Tongue (tissue), 2 donors: Measurements from ENCODE around the gene TNC. TPM values are rescaled to one million over a fixed set of nuclear protein-coding genes. Genes with fewer than 3 reads are reported as not detected.

Source experiments
- DNase-seq: peaks from one replicate; pipeline ENCODE4 v3.0.0-alpha.2; 2015
- total RNA-seq: library from RNA; depleted of rRNA; stranded (reverse); fragments of >200 nt; gene quantifications from one replicate; pipeline ENCODE4 v1.2.3, GENCODE V29; 2014

The TNC gene
- total RNA-seq, 1 donor from 2014 or later = 266 TPM

DNA sequence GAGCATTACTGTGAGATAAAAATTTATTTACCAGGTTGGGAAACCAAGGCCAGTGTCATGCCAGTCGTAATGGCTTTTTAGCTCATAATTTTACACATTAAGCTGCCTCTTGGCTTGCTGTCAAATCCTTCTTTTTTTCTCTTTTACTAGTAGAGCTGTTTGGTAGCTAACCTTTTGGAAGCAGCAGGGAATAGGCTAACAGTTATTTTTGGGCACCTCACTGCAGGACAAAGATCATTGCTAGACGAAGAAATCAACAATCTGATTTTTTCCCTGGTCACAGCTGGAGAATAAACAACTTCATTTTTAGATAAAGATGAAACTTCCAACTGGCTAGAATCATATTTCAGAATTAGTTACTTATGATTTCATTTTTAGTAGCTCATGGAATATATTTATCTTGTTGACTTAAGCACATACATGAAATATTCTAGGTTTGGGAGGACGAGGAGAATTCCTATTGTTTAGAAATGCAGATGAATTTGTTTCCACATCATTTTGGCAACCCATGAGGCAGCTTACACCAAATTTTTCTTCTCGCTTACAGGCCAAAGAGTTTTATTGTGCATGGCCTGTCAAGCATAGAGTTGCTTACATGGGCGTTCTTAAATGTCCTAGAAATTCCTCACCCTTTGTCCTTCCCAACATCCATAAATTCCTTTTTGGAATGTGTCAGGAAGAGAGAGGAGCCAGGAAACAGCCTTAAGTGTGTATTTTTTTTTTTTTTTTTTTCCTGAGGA is 19.6 kb downstream of the TNC start:
- DNase-seq = peak; percentile 45

DNA sequence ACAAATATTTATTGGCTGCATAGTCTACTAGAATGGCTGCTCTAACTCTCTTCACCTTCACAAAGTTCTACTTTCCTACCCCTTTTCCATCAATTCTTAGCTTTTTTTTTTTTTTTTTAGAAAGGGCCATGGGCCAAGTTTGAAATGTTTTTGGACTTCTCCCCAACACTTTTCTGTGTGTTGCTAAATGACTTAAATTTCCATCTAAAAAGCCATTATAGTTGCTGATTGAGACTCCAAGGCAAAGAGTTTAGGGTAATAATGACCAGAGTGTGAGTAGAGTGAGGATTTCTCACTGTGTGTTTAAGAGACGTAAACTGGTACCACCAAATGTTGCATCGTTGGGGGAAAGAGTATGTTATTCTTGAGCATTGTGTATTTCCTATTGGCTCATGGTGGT is 24.4 kb downstream of the TNC start:
- DNase-seq = peak; percentile 30

DNA sequence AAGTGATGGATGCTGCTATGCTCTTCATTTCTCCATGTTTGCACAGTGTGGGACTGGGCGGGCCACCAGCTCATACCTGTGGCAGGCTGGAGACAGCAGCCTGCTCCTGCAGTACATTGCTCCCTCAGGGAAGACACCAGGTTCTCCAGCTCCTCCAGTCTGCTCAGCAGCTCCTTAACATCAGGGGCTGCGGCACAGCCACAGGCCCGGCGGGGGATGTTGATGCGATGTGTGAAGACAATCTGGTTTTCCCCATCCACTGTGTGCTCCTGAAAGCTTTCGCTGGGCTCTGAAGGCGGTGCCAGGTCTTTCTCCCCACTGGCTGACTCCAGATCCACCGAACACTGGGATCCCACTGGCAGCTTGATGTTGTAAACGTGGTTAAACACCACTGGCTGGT is 27.5 kb downstream of the TNC start:
- no peak for DNase-seq

DNA sequence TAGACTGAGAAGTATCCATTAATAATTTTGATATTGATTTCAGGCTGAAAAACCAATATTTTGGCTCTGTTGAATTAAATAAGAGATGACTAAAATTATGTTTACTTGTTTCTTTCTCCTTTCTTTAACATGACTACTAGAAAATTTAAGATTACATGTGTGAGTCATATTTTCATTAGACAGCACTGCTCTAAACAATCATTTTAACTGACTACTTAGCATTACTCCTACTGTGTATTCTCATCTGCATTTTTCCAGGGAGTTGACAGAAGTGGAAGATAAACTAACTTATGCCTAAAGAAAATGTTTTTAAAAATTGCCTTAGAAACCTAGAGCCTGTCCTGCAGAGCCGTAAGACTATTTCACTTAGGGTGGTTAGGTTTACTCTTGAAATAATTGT is 29.1 kb downstream of the TNC start:
- DNase-seq = no peak

DNA sequence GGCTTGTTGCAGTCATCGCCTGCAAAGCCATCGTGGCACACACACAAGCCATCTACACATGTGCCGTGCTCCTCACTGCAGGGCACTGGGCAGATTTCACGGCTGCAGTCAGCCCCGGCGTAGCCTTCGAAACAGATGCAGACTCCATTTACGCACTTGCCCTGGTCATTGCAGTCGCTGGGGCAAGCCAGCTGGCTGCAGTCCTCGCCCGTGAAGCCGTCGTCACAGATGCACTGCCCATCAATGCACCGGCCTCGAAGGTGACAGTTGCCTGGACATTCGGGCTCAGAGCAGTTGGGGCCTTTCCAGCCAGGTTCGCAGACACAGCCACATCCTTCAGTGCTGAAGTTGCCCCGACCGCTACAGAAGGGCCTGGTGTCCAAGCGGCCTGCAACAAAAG is 31.1 kb downstream of the TNC start:
- no peak for DNase-seq

DNA sequence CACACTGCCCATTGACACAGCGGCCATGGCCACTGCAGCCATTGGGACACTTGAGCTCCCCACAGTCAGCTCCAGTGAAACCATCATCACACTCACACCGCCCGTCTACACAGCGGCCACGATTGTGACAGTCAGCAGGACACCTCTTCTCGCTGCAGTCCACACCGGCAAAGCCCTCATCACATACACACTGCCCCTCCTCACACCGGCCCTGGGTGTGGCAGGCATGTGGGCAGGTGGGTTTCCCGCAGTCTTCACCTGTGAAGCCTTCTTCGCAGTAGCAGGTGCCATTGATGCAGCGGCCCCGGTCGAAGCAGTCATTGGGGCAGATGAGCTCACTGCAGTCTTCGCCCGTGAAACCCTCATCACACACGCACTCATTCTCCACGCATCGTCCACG is 31.5 kb downstream of the TNC start:
- DNase-seq = no peak

DNA sequence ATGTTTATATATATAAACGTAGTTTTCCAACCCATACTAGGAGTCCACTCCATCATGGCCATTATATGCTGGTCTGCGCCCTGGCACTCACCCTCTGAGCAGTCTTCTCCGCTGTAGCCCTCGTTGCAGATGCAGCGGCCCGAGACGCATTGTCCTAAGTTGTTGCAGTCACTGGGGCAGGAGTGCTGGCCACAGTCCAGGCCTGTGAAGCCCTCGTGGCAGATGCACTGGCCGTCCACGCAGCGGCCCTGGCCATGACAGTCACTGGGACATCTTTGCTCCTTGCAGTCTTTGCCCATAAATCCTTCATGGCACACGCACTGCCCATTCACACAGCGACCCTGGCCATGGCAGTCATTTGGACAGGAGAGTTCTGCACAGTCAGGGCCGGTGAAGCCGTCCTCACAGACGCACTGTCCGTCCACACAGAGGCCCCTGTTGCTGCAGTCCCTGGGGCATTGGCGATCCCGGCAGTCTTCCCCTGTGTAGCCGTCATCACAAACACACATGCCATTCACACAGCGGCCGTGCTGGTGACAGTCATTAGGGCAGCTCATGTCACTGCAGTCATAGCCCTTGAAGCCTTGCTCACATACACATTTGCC is 32.1 kb downstream of the TNC start:
- no peak for DNase-seq

DNA sequence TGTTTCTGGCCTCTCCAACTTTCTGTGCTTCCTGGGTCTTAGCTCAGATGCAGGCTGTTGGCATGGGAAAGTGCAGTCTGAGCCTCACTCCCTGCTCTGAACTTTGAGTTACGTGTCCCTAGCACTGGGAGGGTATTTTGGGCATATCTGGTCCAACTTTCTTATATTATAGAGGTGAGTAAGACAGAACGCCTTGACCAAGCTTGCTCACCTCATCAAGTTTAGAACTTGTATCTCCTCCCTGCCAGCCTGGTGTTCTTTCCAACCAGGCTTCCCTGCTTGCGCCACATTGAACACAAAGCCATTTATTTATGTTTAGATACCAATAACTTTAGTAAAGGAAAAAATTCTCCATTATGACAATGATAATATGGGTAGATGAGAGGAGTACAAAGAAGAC is 33.2 kb downstream of the TNC start:
- no peak for DNase-seq

DNA sequence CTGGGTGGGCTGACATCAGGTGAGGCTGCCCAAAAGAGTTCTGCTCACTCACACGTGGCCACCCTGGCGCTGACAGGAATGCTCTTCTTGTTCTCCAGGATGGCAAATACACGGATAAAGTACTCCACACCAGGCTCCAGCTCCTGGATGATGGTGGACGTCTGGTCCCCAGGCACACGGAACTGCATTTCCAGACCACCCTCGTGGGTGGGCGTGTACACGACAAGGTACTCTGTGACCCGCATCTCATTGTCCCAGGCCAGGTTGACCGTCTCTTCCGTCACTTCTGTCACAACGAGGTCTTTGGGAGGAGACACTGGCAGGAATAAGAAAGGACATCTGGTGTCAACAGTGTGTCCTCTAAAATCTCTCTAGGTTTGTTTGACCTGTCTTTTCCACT is 33.8 kb downstream of the TNC start:
- DNase-seq = no peak

DNA sequence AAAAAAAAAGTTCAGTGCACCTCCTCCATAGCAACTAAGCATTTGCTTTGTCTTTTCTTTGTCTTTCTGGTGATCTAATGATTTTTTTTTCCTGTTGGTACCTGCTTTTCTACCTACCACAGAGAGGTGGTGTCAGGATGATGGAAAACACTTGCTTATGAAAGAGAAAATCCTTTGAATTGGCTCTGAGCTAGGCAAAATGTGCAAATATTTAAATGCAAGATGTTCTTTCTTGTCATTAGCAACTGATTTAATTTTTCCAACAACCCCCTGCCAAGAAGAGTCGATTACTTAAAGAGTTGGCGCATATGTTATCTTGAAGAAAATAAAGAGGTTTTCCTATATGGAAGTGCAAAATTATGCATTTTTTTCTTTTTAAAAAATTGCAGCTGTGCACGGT is 37.7 kb downstream of the TNC start:
- peak; percentile 60 for DNase-seq

DNA sequence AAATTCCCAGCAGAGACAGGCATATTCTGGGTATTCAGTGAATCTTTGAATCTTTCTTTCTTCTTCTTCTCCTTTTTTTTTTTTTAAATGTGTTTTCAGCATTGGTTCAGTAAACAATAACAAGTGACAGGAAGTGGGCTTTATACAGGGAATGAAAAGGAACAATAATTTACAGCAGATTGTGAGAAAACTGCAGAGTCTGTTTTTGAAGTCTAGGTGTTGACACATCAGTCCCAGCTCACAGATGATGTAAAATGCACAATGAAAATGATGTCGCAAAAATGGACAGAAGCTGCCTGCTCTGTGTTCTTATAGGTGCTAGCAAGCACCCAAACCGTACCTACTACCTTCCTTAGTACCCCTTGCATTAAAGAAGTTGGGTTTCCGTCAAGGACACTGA is 38.8 kb downstream of the TNC start:
- no peak for DNase-seq

DNA sequence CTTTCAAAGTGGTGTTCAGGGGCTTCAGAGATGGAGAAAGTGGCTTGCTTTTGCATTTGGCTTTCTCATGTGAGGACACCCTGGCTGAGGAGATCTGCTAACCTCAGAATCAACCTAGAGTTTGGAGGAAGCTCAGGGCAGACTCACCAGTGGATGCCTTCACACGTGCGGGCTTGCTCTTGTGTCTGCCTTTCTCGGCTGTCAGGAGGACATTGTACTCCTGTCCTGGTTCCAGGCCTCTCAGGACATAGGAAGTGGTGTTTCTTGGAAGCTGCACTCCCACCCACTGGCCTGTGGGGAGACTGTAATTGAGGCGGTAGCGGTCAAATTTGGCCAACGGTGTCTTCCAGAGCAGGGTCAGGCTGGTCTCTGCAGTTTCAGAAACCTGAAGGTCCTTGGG is 44.5 kb downstream of the TNC start:
- DNase-seq = no peak

DNA sequence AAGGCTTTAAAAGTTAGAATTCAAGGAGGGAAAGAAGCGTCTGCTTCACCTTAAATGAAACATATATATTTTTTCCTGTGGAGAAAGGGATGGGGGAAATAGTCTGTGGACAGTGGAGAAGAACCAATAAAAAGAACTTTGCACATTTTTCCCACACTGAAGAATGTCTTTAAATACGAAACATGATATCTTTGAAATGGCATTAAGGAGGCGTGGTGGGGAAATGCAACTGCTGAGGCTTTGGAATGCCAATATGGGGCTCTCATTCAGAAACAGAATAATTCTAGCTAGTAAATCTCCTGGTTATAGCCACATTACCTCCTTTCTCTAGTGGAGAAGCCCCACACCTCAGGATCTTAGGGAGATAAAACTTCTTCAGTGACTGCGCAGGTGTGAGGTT is 46.8 kb downstream of the TNC start:
- peak; percentile 26 for DNase-seq

DNA sequence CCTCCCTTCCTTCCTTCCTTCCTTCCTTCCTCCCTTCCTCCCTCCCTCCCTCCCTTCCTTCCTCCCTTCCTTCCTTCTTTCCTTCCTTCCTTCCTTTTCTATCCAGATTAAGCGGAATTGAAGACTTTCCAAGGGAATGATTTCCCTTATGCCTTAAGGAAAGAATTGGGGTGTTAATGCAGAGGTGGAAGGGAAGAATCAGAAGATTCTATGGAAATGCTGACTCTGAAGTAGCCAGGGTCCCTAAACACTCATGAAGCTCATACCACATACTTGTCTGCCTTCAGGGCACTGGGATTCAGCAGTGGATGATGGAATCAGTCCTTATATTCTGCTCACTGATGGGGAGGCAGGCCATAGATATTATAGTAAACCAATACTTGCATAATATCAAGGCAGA is 48.2 kb downstream of the TNC start:
- DNase-seq = no peak

DNA sequence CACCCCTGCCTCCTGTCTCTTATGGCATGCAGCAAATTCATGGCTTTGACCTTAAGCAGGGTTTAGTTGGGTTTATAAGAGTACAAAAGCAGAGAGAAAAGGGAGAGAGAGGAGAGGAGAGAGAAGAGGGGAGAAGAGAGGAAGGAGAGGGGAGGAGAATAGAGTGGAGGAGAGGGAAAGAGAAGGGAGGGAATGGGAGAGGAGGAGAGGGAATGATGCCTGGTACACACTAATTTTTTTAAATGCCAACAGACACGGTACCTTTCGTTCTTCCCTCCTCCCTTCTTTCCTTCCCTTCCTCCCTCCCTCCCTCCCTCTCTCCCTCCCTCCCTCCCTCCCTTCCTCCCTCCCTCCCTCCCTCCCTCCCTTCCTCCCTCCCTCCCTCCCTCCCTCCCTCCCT is 48.7 kb downstream of the TNC start:
- DNase-seq = no peak

DNA sequence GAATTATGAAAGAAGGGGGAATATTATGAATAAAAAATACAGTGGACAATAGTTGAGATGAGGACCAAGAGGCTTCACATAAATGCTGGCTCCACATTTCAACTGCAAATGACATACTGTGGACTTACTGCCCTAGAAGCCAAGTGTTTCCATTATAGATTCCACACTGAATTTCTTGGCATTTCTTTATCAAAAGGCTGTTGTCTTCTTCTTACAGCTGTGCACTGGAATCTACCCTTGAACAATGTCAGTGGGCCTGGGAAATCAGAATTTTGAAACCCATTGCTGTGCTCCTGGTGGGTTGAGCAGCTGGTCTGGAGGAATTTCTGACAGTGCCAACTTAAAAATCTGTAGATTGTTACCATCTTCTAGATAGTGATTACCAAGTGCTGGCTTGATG is 49.9 kb downstream of the TNC start:
- DNase-seq = peak; percentile 71

DNA sequence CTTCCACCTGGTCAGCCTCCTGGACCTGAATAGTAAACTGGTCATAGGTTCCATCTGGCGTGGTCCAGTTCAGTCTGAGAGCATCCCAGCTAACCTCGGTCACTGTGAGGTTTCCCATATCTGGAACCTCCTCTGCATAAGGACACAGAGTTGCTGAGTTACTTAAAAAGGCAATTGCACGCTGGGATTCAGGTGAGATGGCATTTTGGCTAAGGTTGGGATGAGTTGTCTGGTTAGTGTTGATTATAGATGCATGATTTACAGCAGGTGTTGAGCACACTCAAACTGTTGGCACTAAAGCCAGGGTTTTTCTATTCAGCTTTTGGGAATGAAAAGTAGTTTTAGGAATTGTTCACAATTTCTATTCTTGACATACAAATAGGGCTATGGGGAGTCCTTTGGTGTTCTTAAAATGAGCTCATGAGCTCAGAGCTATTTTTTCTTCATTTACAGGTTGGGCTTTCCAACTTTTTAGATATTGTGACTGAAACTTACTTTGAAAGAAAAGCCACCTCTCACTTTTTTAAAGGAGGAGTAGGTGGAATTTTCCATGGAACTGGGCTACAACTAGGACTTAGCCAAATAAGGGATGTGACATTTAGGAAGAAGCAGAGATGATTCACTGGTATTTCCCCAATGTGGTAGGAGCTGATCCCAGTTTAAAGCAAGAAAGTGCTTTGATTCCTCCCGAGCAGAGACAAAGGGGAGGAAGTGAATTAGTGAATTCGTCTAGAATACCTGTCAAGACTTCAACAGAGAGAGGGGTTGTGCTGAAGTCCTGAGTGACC is 54.7 kb downstream of the TNC start:
- peak; percentile 15 for DNase-seq

DNA sequence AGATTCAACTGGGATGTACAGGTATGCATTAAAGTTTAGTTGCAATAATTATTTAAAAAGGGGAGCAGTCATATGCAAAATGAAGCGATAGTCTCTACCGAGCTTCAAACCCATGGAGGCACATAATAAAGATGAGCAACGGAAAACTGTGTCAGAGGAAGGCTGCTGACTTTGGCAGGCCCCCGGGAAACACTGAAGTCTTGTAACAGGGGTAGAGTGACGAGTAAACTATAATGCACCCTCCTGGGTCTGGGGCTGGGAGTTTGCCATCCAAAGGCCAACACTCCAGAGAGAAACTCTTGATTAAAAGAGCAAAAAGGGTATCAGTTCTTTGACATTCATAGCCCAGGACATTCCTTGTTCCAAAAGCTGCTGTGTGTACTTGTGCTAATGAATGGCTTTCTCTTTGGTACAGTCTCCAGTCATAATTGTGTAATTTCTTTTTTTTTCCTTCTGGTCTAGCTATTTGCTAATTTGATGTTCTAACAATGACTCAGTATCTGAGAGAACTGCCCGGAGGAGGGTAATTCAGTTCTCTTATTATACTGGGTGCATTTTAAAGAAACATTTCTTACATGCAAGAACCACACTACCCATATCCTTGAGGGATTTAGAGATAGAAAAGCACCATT is 59.2 kb downstream of the TNC start:
- no peak for DNase-seq

DNA sequence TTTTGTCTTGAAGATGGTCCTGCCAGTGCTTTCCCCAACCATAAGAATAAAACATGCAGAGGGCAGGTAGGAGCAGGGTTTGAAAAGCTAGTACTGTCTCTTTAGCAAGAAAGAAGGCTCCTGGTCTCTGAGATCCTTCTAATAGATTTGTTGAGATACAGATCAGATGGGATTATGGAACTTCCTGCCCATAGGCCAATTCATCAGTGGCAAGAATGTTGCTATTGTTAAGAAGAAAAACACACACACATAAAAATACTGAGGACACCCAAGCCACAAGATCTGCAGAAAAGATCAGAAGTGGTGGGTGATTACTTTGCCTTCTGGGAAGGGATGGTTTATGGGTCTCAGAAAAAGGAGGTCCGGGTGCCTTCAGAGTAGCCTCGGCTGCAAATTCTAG is 59.8 kb downstream of the TNC start:
- DNase-seq = no peak

DNA sequence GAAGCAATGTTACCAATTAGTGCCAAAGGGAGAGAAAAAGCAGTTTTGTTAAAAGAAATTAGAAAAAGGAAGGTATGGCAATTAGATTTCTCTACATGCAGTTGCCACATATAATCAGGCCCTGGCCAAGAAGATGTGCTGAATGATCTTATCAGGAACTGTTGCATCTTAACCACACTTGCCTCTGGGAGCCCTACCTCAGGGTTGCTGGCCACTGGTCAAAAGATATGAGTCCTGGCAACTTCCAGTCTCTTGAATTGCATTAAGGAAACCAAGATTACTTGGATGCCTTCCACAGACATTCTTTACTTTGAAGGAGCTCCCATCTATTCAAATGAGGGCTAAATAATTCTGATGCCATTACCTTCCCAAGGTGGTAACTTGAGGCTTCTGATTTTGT is 60.4 kb downstream of the TNC start:
- DNase-seq = no peak

DNA sequence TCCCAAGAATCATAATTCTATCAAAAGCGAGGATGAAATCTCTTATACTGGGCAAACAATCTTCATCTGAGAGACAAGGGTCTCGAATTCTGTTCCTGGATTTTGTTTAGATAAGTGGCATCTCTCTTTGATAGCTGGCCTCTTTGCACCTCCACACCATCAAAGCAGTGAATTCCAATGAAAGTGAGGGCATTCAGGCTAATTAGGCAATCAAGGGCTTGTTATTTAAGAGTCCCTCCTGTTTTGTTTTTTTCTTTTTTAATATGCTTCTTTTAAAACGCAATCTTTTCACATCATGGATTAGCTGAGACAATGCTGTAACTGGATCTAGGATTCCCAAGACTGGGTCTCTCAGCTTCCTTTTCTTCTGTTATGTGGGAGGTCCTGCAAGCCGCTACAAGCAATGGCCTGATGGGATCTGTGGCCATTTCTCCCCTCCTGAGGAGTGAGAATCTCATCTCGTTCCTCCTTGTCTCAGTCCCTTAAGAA is 67.9 kb downstream of the TNC start:
- DNase-seq = no peak

DNA sequence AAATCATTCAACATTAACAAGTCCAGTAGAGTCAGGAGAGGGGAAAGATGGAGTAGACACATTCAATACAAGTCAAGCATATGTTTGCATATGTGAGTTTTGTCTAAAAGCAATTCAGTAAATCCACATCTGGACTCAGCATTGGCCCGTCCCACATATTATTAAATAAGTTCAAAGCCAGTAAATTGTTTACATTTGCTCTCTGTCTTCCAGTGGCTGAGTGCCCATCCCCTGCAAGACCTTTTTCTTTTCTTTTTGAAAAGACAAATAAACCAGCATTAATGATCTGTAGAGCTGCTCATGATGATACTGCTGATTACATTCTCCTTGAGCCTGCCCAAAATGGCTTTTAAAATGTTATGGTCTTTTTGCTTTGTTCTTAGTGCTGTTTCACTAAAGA is 71.1 kb downstream of the TNC start:
- no peak for DNase-seq

DNA sequence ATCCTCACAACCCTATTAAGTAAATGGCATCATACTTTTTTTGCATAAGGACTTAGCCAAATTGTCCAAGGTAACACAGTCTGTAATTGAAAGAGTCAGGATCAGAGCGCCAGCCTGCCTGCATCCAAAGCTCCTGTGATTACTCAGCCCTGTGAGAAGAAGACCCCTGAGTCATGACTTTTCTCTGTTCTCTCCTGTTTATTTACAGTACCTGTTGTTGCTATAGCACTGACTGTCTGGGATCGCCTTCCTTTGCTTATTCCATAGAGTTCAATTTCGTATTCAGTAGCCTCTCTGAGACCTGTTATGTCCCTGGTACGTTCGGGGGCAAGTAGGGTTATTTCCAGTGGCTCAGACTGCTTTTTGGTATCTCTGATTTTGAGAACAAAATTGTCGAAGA is 71.8 kb downstream of the TNC start:
- no peak for DNase-seq
